ENCODE results near the gene POM121C.
"Not testable (repeated sequence)": the region's sequence is repeated elsewhere in the genome, so short reads cannot be mapped to it uniquely, and the experiment has no call there.

GRCh38 chr7:75485979-75486643 is at the start of gene POM121C:
- TF ChIP-seq CTCF (IDR thresholded peaks at IDR 0.05; ENCODE audit: low read length); EZH2 (IDR thresholded peaks at IDR 0.05; ENCODE audit: borderline replicate concordance, low read length): not testable (repeated sequence)

Data from OCI-LY1 (cell line).